HepG2 (cell line): Measurements from ENCODE around the gene SLC13A5. TPM values are rescaled to one million over a fixed set of nuclear protein-coding genes. Genes with fewer than 3 reads are reported as not detected.

Experiments
- ATAC-seq: fragments of 200-7000 bp; cut with Tn5 transposase; 3 replicates; pipeline ENCODE4 v1.9.1; 2020; ENCODE audit warnings: mild to moderate bottlenecking, moderate library complexity
- BruUV-seq: library from RNA; stranded (reverse); fragments of 400-500 nt; replicated peaks from 2 replicates; lab custom pipeline; 2021; lab: Mats Ljungman, UMichigan
- CTCF ChIA-PET: fragments of 300-600 bp; formaldehyde crosslinking; extraction: SDS; loops from one replicate; lab custom pipeline; 2021; ENCODE audit warnings: low total read pairs, inconsistent platforms, low intra/inter-chr PET ratio; lab: Yijun Ruan, JAX
- POLR2A ChIA-PET: fragments of 350-600 bp; sonication (Branson Sonifier 250); formaldehyde crosslinking; loops from one replicate; lab custom pipeline; 2020; ENCODE audit warnings: antibody characterized with exemption, inconsistent platforms; lab: Yijun Ruan, JAX
- DNase-seq: peaks from one replicate; pipeline ENCODE4 v3.0.0-alpha.2; 2015; ENCODE audit warnings: low spot score
- FAIRE-seq: peaks from 3 replicates; lab custom pipeline; 2011; peaks lifted over from hg19 to GRCh38; lab: Jason Lieb, UNC
- H2AFZ ChIP-seq: one replicate; pipeline ENCODE4 v1.6.1; 2011; ENCODE audit warnings: low read length, inconsistent platforms
- H3K27ac ChIP-seq: fragments of 300-600 bp; 3 replicates; pipeline ENCODE4 v1.8.0; 2011; ENCODE audit warnings: mixed run types, mild to moderate bottlenecking, mixed read lengths, low read length, inconsistent platforms; ENCODE audit not compliant: insufficient read depth; ENCODE audit errors: extremely low read length
- H3K27me3 ChIP-seq, 2 experiments: fragments of 200-600 bp in 1 of 2; 2 replicates in 1 of 2; 3 replicates in 1 of 2; pipeline versions ENCODE4 v1.6.0 to v1.8.0; 2011; ENCODE audit warnings: low read length in 2 of 2, mild to moderate bottlenecking in 2 of 2, moderate library complexity in 2 of 2, inconsistent platforms in 1 of 2; ENCODE audit not compliant: insufficient read depth in 2 of 2, control insufficient read depth in 1 of 2
- H3K36me3 ChIP-seq, 2 experiments: fragments of 200-600 bp in 1 of 2; replicated peaks in 1 of 2; 2 replicates in 1 of 2; 3 replicates in 1 of 2; pipeline versions ENCODE4 v1.5.1 to v1.8.0; 2011; ENCODE audit warnings: low read length in 2 of 2, inconsistent platforms in 1 of 2; ENCODE audit not compliant: insufficient read depth in 2 of 2, control insufficient read depth in 1 of 2
- H3K4me1 ChIP-seq: 2 replicates; pipeline ENCODE4 v1.5.1; 2012; ENCODE audit warnings: low read length, inconsistent platforms; ENCODE audit not compliant: insufficient read depth
- H3K4me2 ChIP-seq: 2 replicates; pipeline ENCODE4 v1.6.0; 2011; ENCODE audit warnings: low read depth, low read length, inconsistent platforms
- H3K4me3 ChIP-seq, 3 experiments: fragments of 200-600 bp in 1 of 3; sonication (generic), shearing (Covaris generic) in 1 of 3; replicated peaks in 1 of 3; 2 replicates each; pipeline ENCODE4 v1.5.1; 2011 to 2016; ENCODE audit warnings: low read length in 3 of 3, inconsistent platforms in 2 of 3, low read depth in 2 of 3, mild to moderate bottlenecking in 2 of 3, control low read depth in 1 of 3, mixed read lengths in 1 of 3; ENCODE audit not compliant: insufficient read depth in 1 of 3
- H3K79me2 ChIP-seq: one replicate; pipeline ENCODE4 v1.6.1; 2011; ENCODE audit warnings: low read length, inconsistent platforms; ENCODE audit not compliant: insufficient read depth
- H3K9ac ChIP-seq: 2 replicates; pipeline ENCODE4 v1.6.0; 2011; ENCODE audit warnings: mild to moderate bottlenecking, low read depth, low read length, inconsistent platforms; ENCODE audit not compliant: insufficient read depth
- H3K9me3 ChIP-seq: 2 replicates; pipeline ENCODE4 v1.5.1; 2012; ENCODE audit warnings: mild to moderate bottlenecking, low read length
- H4K20me1 ChIP-seq: 2 replicates; pipeline ENCODE4 v1.6.0; 2011; ENCODE audit warnings: inconsistent platforms, mild to moderate bottlenecking, low read length, moderate library complexity; ENCODE audit not compliant: insufficient read depth
- AGO2 ChIP-seq: fragments of 200-400 bp; formaldehyde crosslinking; optimal IDR thresholded peaks from 2 replicates; pipeline ENCODE3; 2017; ENCODE audit warnings: mild to moderate bottlenecking, low read depth, low read length, moderate library complexity
- CBX2 ChIP-seq, 2 experiments: fragments of 200-600 bp in 1 of 2; sonication (generic); formaldehyde crosslinking in 1 of 2; IDR thresholded peaks; 2 replicates each; pipeline versions ENCODE4 v1.7.0 to v1.8.1; 2018 to 2022; ENCODE audit warnings: low read depth in 2 of 2, low read length in 1 of 2, mild to moderate bottlenecking in 1 of 2, missing genetic modification reagents in 1 of 2
- FOXP4 ChIP-seq: sonication (generic); formaldehyde crosslinking; IDR thresholded peaks from 2 replicates; pipeline ENCODE4 v1.4.0; 2020; ENCODE audit warnings: missing genetic modification reagents
- MXI1 ChIP-seq: IDR thresholded peaks from 3 replicates; pipeline ENCODE4 v1.6.1; 2012; ENCODE audit warnings: low read depth, low read length, inconsistent platforms, borderline replicate concordance
- NFKBIZ ChIP-seq: IDR thresholded peaks from 2 replicates; pipeline ENCODE4 v1.6.1; 2018; ENCODE audit warnings: missing genetic modification reagents, missing compliant biosample characterization
- PATZ1 ChIP-seq: sonication (generic); formaldehyde crosslinking; IDR thresholded peaks from 2 replicates; pipeline ENCODE4 v1.4.0; 2020; ENCODE audit warnings: missing genetic modification reagents
- RBFOX2 ChIP-seq: fragments of 200-400 bp; formaldehyde crosslinking; IDR thresholded peaks from 2 replicates; pipeline ENCODE4 v1.6.1; 2017; ENCODE audit warnings: low read depth, mild to moderate bottlenecking, low read length
- REST ChIP-seq, 2 experiments: IDR thresholded peaks; 2 replicates each; pipeline ENCODE4 v1.6.1; 2011 to 2012; ENCODE audit warnings: low read length in 2 of 2, borderline replicate concordance in 1 of 2, low read depth in 1 of 2, mild to moderate bottlenecking in 1 of 2, moderate library complexity in 1 of 2
- THAP8 ChIP-seq: sonication (generic); formaldehyde crosslinking; IDR thresholded peaks from 2 replicates; pipeline ENCODE4 v1.5.1; 2020; ENCODE audit warnings: missing genetic modification reagents, mild to moderate bottlenecking, borderline replicate concordance
- ZNF441 ChIP-seq: sonication (generic); formaldehyde crosslinking; IDR thresholded peaks from 2 replicates; pipeline ENCODE4 v1.7.0; 2021; ENCODE audit warnings: missing genetic modification reagents, borderline replicate concordance
- ZNF7 ChIP-seq: IDR thresholded peaks from 2 replicates; pipeline ENCODE4 v1.6.1; 2016; ENCODE audit warnings: missing biosample characterization, missing genetic modification reagents
- ZNF761 ChIP-seq: sonication (generic); formaldehyde crosslinking; conservative IDR thresholded peaks from 2 replicates; pipeline ENCODE4 v1.4.0; 2020; ENCODE audit warnings: mild to moderate bottlenecking, missing genetic modification reagents
- ZNF781 ChIP-seq: sonication (generic); formaldehyde crosslinking; IDR thresholded peaks from 2 replicates; pipeline ENCODE4 v1.5.1; 2020; ENCODE audit warnings: borderline replicate concordance, mild to moderate bottlenecking, missing genetic modification reagents; ENCODE audit errors: not compliant biosample characterization
- ZNF891 ChIP-seq: sonication (generic); formaldehyde crosslinking; IDR thresholded peaks from 2 replicates; pipeline ENCODE4 v1.5.0; 2020; ENCODE audit warnings: mild to moderate bottlenecking, missing genetic modification reagents
- WGBS: methylation state at CpG from one replicate; pipeline ENCODE4 v1.1.6; 2017; ENCODE audit warnings: low lambda C conversion rate; 5-methylcytosine and 5-hydroxymethylcytosine counted together
- in situ Hi-C: cut with HindIII; loops from 2 replicates; pipeline ENCODE4 v1.10.0; 2017; ENCODE audit warnings: low pct_unique_long_range_greater_than_20kb; ENCODE audit not compliant: extremely low pct_ligation_motif_present
- intact Hi-C: fragments of 100-400 bp; cut with micrococcal nuclease; formaldehyde crosslinking; loops from one replicate; pipeline ENCODE4 v1.10.0; 2022; ENCODE audit not compliant: unreplicated experiment
- polyA plus RNA-seq, 8 experiments: library from polyadenylated mRNA; depleted of rRNA in 3 of 8; stranded (reverse) in 7 of 8; unstranded in 1 of 8; fragments of >200 nt; fragmentation: Illumina TruSeq in 4 of 8; extraction: Trizol in 4 of 8; gene quantifications; 2 replicates each; pipeline versions ENCODE4 v1.2.1 to v1.2.3, GENCODE V29; 2011 to 2016; ENCODE audit warnings: low read depth in 4 of 8, missing spikeins in 1 of 8, mixed read lengths in 1 of 8; ENCODE audit not compliant: insufficient read depth in 1 of 8
- total RNA-seq, 5 experiments: library from RNA; depleted of rRNA; stranded (reverse); fragments of >200 nt; fragmentation: Illumina TruSeq; extraction: Trizol; gene quantifications; 2 replicates each; pipeline ENCODE4 v1.2.3, GENCODE V29; 2016; ENCODE audit warnings: low read depth in 1 of 5

SLC13A5 gene
- total and polyA plus RNA-seq, 2 of the 13 experiments (the other 11 are each of a cell fraction or from before 2014, with no cell fraction given): 42.8 to 310 TPM

- FAIRE-seq (no peak), DNase-seq (no peak), ATAC-seq (no peak)
- intact Hi-C loops (no loop called here), in situ Hi-C loops (no loop called here)
- Histone ChIP-seq H3K4me1 (peaks cover 17% of the 10 kb centered on the region), H3K36me3 (peaks cover 2 to 20% of the 10 kb centered on the region in 2 experiments; a peak in 4 of 5 replicates), H3K4me2 (no peak overlapping the region), H3K27me3 (no peaks in the 10 kb centered on the region), H3K79me2 (peaks cover 28% of the 10 kb centered on the region), H4K20me1 (no peaks in the 10 kb centered on the region), H3K9ac (no peak overlapping the region), H3K27ac (no peak overlapping the region), H3K9me3 (no peaks in the 10 kb centered on the region), H2AFZ (no peak overlapping the region), H3K4me3 (no peak overlapping the region)
- ChIA-PET CTCF (no interaction called here), POLR2A (no interaction called here)
- 96% methylated on average over 15 of the region's 17 CpGs for WGBS
- no TSS peak for BruUV-seq
- TF ChIP-seq REST (IDR thresholded peaks at IDR 0.05; ENCODE audit: borderline replicate concordance in 1 of 2, low read depth in 1 of 2, low read length in 2 of 2) (peak; percentile 14 to 84), ZNF7 (no peak), ZNF441 (CRISPR knock-in tag) (no peak), THAP8 (CRISPR knock-in tag) (no peak), ZNF781 (CRISPR knock-in tag) (no peak), ZNF761 (CRISPR knock-in tag) (no peak), PATZ1 (CRISPR knock-in tag) (no peak), AGO2 (peak; percentile 6), MXI1 (no peak), NFKBIZ (CRISPR knock-in tag) (no peak), ZNF891 (CRISPR knock-in tag) (no peak), FOXP4 (CRISPR knock-in tag) (no peak), RBFOX2 (0 out of 2 replicates have a peak, but pooled peaks have one; percentile 20), CBX2 (IDR thresholded peaks at IDR 0.05; ENCODE audit: low read depth, low read length) (no peak), CBX2 (CRISPR knock-in tag; IDR thresholded peaks at IDR 0.05; ENCODE audit: low read depth) (no peak)
These were observed 76.3 kb downstream of the SLC13A5 start for GRCh38 chr17:6636616-6637457.
